ENCODE measurements around the gene THOC6. TPM values are rescaled to one million over a fixed set of nuclear protein-coding genes. Genes with fewer than 3 reads are reported as not detected.

The THOC6 gene
- total RNA-seq, 2 donors from 2014 or later: 45.8 to 52.4 TPM

DNA sequence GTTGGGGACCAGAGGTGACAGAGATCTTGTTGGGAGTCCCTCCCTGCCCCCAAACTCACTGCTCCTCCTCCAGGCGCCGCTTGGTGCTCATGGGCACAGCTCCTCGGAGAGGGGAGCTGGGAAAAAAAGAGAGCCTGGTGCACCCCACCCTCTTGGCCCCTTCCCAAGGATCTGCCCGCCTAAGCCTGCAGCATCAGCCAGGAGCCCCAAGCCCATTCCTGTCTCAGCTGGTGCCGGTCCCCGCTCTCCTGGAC lies 493 bp upstream of the THOC6 start:
- Histone ChIP-seq H3K27ac (ENCODE audit: low read depth, low read length) (no peak overlapping the region), H3K36me3 (ENCODE audit: control insufficient read depth, insufficient read depth, low read length) (peaks cover 30% of the 10 kb centered on the region), H3K9ac (ENCODE audit: extremely low read depth, low read length, poor library complexity, severe bottlenecking) (peak overlapping the region; percentile 99), H3K4me3 (ENCODE audit: low read length) (peak overlapping the region; percentile 97), H3K9me3 (ENCODE audit: control insufficient read depth, low read length) (no peaks in the 10 kb centered on the region), H3K27me3 (ENCODE audit: control insufficient read depth, insufficient read depth, low read length, poor library complexity, severe bottlenecking) (no peaks in the 10 kb centered on the region), H3K4me1 (ENCODE audit: control insufficient read depth, insufficient read depth, low read length) (peaks cover 12% of the 10 kb centered on the region)
- Mint-ChIP-seq H3K27ac (peak overlapping the region; percentile 99), H3K4me3 (peak overlapping the region; percentile 83), H3K4me1 (peaks cover 28% of the 10 kb centered on the region), H3K36me3 (ENCODE audit: low read depth) (peaks cover 23% of the 10 kb centered on the region), H3K27me3 (ENCODE audit: insufficient read depth) (peaks cover 1% of the 10 kb centered on the region), H3K9me3 (no peaks in the 10 kb centered on the region)
- no peak for DNase-seq
- TF ChIP-seq, protein P1, sequence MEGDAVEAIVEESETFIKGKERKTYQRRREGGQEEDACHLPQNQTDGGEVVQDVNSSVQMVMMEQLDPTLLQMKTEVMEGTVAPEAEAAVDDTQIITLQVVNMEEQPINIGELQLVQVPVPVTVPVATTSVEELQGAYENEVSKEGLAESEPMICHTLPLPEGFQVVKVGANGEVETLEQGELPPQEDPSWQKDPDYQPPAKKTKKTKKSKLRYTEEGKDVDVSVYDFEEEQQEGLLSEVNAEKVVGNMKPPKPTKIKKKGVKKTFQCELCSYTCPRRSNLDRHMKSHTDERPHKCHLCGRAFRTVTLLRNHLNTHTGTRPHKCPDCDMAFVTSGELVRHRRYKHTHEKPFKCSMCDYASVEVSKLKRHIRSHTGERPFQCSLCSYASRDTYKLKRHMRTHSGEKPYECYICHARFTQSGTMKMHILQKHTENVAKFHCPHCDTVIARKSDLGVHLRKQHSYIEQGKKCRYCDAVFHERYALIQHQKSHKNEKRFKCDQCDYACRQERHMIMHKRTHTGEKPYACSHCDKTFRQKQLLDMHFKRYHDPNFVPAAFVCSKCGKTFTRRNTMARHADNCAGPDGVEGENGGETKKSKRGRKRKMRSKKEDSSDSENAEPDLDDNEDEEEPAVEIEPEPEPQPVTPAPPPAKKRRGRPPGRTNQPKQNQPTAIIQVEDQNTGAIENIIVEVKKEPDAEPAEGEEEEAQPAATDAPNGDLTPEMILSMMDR (conservative IDR thresholded peaks at IDR 0.05): no peak
- 12% methylated on average over 6 of the region's 6 CpGs; no CpG with 5 or more reads in 1 of the 2 experiments for WGBS, 2 experiments (ENCODE audit: insufficient coverage in 1 of 2, insufficient read length in 1 of 2)

DNA sequence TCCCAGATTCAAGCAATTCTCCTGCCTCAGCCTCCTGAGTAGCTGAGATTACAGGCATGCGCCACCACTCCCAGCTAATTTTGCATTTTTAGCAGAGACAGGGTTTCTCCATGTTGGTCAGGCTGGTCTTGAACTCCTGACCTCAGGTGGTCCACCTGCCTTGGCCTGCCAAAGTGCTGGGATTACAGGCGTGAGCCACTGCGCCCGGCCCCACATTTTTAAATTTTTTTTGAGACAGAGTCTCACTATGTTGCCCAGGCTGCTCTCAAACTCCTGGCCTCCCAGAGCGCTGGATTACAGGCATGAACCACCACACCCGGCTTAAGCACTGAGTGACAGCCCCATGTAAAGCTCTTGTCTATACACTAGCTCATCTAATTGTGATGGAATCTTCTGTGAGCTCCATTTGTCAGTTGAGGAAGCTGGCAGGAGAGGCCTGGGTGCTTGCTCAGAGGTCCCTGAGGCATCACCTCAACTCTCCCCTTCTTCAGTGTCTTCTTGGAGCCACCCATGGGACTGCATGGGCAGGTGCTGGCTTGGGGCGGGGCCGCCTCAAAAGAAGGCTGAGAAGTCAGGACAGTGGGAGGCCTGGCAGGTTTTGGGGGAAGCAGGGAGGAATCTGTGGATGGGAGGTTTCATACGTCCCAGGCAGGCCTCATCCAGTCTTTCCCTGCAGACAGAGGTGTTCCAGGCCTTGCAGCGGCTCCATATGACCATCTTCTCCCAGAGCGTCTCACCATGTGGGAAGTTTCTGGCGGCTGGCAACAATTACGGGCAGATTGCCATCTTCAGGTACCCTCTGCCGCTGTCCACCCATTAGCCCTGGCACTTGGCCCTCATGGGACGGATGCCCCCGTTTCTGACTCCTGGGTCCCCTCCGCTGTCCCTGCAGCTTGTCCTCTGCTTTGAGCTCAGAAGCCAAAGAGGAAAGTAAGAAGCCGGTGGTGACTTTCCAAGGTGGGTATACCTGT lies 1.5 kb downstream of the THOC6 start:
- H3K36me3 ChIP-seq (ENCODE audit: control insufficient read depth, insufficient read depth, low read length): peaks cover 30% of the 10 kb centered on the region
- peaks cover 12% of the 10 kb centered on the region for H3K4me1 ChIP-seq (ENCODE audit: control insufficient read depth, insufficient read depth, low read length)
- Mint-ChIP-seq H3K9me3 (no peaks in the 10 kb centered on the region), H3K4me1 (peaks cover 22% of the 10 kb centered on the region), H3K36me3 (ENCODE audit: low read depth) (peaks cover 23% of the 10 kb centered on the region), H3K27me3 (ENCODE audit: insufficient read depth) (peaks cover 19% of the 10 kb centered on the region), H3K27ac (no peak overlapping the region), H3K4me3 (peak overlapping the region; percentile 83)
- peak; percentile 51 for DNase-seq
- H3K27me3 ChIP-seq (ENCODE audit: control insufficient read depth, insufficient read depth, low read length, poor library complexity, severe bottlenecking): peaks cover 4% of the 10 kb centered on the region
- no peak overlapping the region for H3K9ac ChIP-seq (ENCODE audit: extremely low read depth, low read length, poor library complexity, severe bottlenecking)
- H3K4me3 ChIP-seq (ENCODE audit: low read length): no peak overlapping the region
- no peak overlapping the region for H3K27ac ChIP-seq (ENCODE audit: low read depth, low read length)
- H3K9me3 ChIP-seq (ENCODE audit: control insufficient read depth, low read length): no peaks in the 10 kb centered on the region
- TF ChIP-seq, protein P1 (conservative IDR thresholded peaks at IDR 0.05): no peak
- 91 to 95% methylated on average over 16 to 18 of the region's 18 CpGs for WGBS, 2 experiments (ENCODE audit: insufficient coverage in 1 of 2, insufficient read length in 1 of 2)

DNA sequence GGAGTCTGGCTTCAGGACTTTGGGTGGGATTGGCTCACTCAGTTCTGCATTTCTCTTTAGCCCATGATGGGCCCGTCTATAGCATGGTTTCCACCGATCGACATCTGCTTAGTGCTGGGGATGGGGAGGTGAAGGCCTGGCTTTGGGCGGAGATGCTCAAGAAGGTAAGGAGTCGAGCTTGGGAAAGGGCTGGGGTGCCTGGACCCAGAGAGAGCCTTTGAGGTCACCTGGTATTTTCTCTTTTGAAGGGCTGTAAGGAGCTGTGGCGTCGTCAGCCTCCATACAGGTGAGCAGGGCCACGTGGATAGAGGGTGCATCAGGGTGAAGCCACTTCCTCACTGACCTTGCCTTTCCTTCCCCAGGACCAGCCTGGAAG lies 2.2 kb downstream of the THOC6 start:
- Mint-ChIP-seq H3K9me3 (no peaks in the 10 kb centered on the region), H3K36me3 (ENCODE audit: low read depth) (peaks cover 23% of the 10 kb centered on the region), H3K27ac (no peak overlapping the region), H3K4me1 (peaks cover 22% of the 10 kb centered on the region), H3K27me3 (ENCODE audit: insufficient read depth) (peaks cover 23% of the 10 kb centered on the region), H3K4me3 (no peak overlapping the region)
- Histone ChIP-seq H3K27me3 (ENCODE audit: control insufficient read depth, insufficient read depth, low read length, poor library complexity, severe bottlenecking) (peaks cover 4% of the 10 kb centered on the region), H3K4me3 (ENCODE audit: low read length) (no peak overlapping the region), H3K9me3 (ENCODE audit: control insufficient read depth, low read length) (no peaks in the 10 kb centered on the region), H3K4me1 (ENCODE audit: control insufficient read depth, insufficient read depth, low read length) (peaks cover 12% of the 10 kb centered on the region), H3K36me3 (ENCODE audit: control insufficient read depth, insufficient read depth, low read length) (peaks cover 30% of the 10 kb centered on the region), H3K9ac (ENCODE audit: extremely low read depth, low read length, poor library complexity, severe bottlenecking) (no peak overlapping the region), H3K27ac (ENCODE audit: low read depth, low read length) (no peak overlapping the region)
- TF ChIP-seq, protein P1 (conservative IDR thresholded peaks at IDR 0.05): no peak
- 92 to 95% methylated on average over 7 to 8 of the region's 8 CpGs for WGBS, 2 experiments (ENCODE audit: insufficient coverage in 1 of 2, insufficient read length in 1 of 2)
- peak; percentile 35 for DNase-seq

All from endodermal cell (in vitro differentiated cells).